Measurements from ENCODE around the gene NKD1. TPM values are rescaled to one million over a fixed set of nuclear protein-coding genes. Genes with fewer than 3 reads are reported as not detected.

Gene NKD1
- total RNA-seq, 1 donor from 2014 or later, result 0.96 TPM

- no peaks in the 10 kb centered on the region for H3K4me1 Mint-ChIP-seq (ENCODE audit: low read depth)
- H3K36me3 Mint-ChIP-seq (ENCODE audit: low read depth), result no peaks in the 10 kb centered on the region
- H3K4me3 Mint-ChIP-seq (ENCODE audit: low read depth), result no peak overlapping the region
- intact Hi-C loops (cut with micrococcal nuclease), result no loop called here
- no peak overlapping the region for H3K27ac Mint-ChIP-seq
- H3K27me3 Mint-ChIP-seq (ENCODE audit: low read depth), result peaks cover 10% of the 10 kb centered on the region
- H3K9me3 Mint-ChIP-seq, result peaks cover 4% of the 10 kb centered on the region
- DNase-seq (ENCODE audit: low spot score), result no peak
These were observed 22.9 kb upstream of the NKD1 start for GRCh38 chr16:50525262-50525661.

GRCh38 chr16:50525716-50526115 is 22.5 kb upstream of the NKD1 start:
- Mint-ChIP-seq H3K36me3 (ENCODE audit: low read depth) (no peaks in the 10 kb centered on the region), H3K4me1 (ENCODE audit: low read depth) (no peaks in the 10 kb centered on the region), H3K27me3 (ENCODE audit: low read depth) (peaks cover 12% of the 10 kb centered on the region), H3K27ac (no peak overlapping the region), H3K4me3 (ENCODE audit: low read depth) (no peak overlapping the region), H3K9me3 (peaks cover 5% of the 10 kb centered on the region)
- DNase-seq (ENCODE audit: low spot score), result no peak
- intact Hi-C loops (cut with micrococcal nuclease), result no loop called here

- no peak overlapping the region for H3K4me3 Mint-ChIP-seq (ENCODE audit: low read depth)
- no peak overlapping the region for H3K27ac Mint-ChIP-seq
- intact Hi-C loops (cut with micrococcal nuclease), result no loop called here
- no peak for DNase-seq (ENCODE audit: low spot score)
- no peaks in the 10 kb centered on the region for H3K4me1 Mint-ChIP-seq (ENCODE audit: low read depth)
- H3K9me3 Mint-ChIP-seq, result peaks cover 5% of the 10 kb centered on the region
- H3K27me3 Mint-ChIP-seq (ENCODE audit: low read depth), result peaks cover 12% of the 10 kb centered on the region
- H3K36me3 Mint-ChIP-seq (ENCODE audit: low read depth), result no peaks in the 10 kb centered on the region
These were observed 21.9 kb upstream of the NKD1 start for GRCh38 chr16:50526249-50526648.

GRCh38 chr16:50526796-50527195 is 21.4 kb upstream of the NKD1 start:
- intact Hi-C loops (cut with micrococcal nuclease), result no loop called here
- no peak overlapping the region for H3K27ac Mint-ChIP-seq
- H3K4me3 Mint-ChIP-seq (ENCODE audit: low read depth), result no peak overlapping the region
- H3K4me1 Mint-ChIP-seq (ENCODE audit: low read depth), result no peaks in the 10 kb centered on the region
- H3K36me3 Mint-ChIP-seq (ENCODE audit: low read depth), result no peaks in the 10 kb centered on the region
- H3K9me3 Mint-ChIP-seq, result peaks cover 5% of the 10 kb centered on the region
- H3K27me3 Mint-ChIP-seq (ENCODE audit: low read depth), result peaks cover 12% of the 10 kb centered on the region
- DNase-seq (ENCODE audit: low spot score), result no peak

GRCh38 chr16:50528820-50529219 is 19.4 kb upstream of the NKD1 start:
- Mint-ChIP-seq H3K4me3 (ENCODE audit: low read depth) (no peak overlapping the region), H3K27ac (no peak overlapping the region), H3K36me3 (ENCODE audit: low read depth) (no peaks in the 10 kb centered on the region), H3K9me3 (peaks cover 5% of the 10 kb centered on the region), H3K27me3 (ENCODE audit: low read depth) (peaks cover 11% of the 10 kb centered on the region), H3K4me1 (ENCODE audit: low read depth) (no peaks in the 10 kb centered on the region)
- DNase-seq (ENCODE audit: low spot score), result no peak
- intact Hi-C loops (cut with micrococcal nuclease), result no loop called here

GRCh38 chr16:50529334-50529733 is 18.9 kb upstream of the NKD1 start:
- H3K36me3 Mint-ChIP-seq (ENCODE audit: low read depth), result no peaks in the 10 kb centered on the region
- no peak overlapping the region for H3K4me3 Mint-ChIP-seq (ENCODE audit: low read depth)
- intact Hi-C loops (cut with micrococcal nuclease), result no loop called here
- DNase-seq (ENCODE audit: low spot score), result no peak
- H3K4me1 Mint-ChIP-seq (ENCODE audit: low read depth), result no peaks in the 10 kb centered on the region
- no peak overlapping the region for H3K27ac Mint-ChIP-seq
- peaks cover 5% of the 10 kb centered on the region for H3K9me3 Mint-ChIP-seq
- peaks cover 11% of the 10 kb centered on the region for H3K27me3 Mint-ChIP-seq (ENCODE audit: low read depth)

- DNase-seq (ENCODE audit: low spot score), result no peak
- H3K27me3 Mint-ChIP-seq (ENCODE audit: low read depth), result peaks cover 11% of the 10 kb centered on the region
- intact Hi-C loops (cut with micrococcal nuclease), result no loop called here
- H3K4me3 Mint-ChIP-seq (ENCODE audit: low read depth), result no peak overlapping the region
- H3K9me3 Mint-ChIP-seq, result peaks cover 5% of the 10 kb centered on the region
- no peak overlapping the region for H3K27ac Mint-ChIP-seq
- no peaks in the 10 kb centered on the region for H3K36me3 Mint-ChIP-seq (ENCODE audit: low read depth)
- H3K4me1 Mint-ChIP-seq (ENCODE audit: low read depth), result no peaks in the 10 kb centered on the region
These were observed 17.6 kb upstream of the NKD1 start for GRCh38 chr16:50530277-50531236.

- Mint-ChIP-seq H3K27me3 (ENCODE audit: low read depth) (peaks cover 8% of the 10 kb centered on the region), H3K9me3 (peaks cover 5% of the 10 kb centered on the region), H3K27ac (no peak overlapping the region), H3K4me3 (ENCODE audit: low read depth) (no peak overlapping the region), H3K36me3 (ENCODE audit: low read depth) (no peaks in the 10 kb centered on the region), H3K4me1 (ENCODE audit: low read depth) (no peaks in the 10 kb centered on the region)
- no peak for DNase-seq (ENCODE audit: low spot score)
- intact Hi-C loops (cut with micrococcal nuclease), result no loop called here
These were observed 16.8 kb upstream of the NKD1 start for GRCh38 chr16:50531359-50531758.

- no peak overlapping the region for H3K4me3 Mint-ChIP-seq (ENCODE audit: low read depth)
These were observed 16.3 kb upstream of the NKD1 start for GRCh38 chr16:50531901-50532300.

GRCh38 chr16:50532576-50532975 is 15.6 kb upstream of the NKD1 start:
- no peaks in the 10 kb centered on the region for H3K36me3 Mint-ChIP-seq (ENCODE audit: low read depth)
- H3K27me3 Mint-ChIP-seq (ENCODE audit: low read depth), result peaks cover 8% of the 10 kb centered on the region
- H3K4me3 Mint-ChIP-seq (ENCODE audit: low read depth), result no peak overlapping the region
- no peak for DNase-seq (ENCODE audit: low spot score)
- intact Hi-C loops (cut with micrococcal nuclease), result no loop called here
- peaks cover 5% of the 10 kb centered on the region for H3K9me3 Mint-ChIP-seq
- H3K27ac Mint-ChIP-seq, result no peak overlapping the region
- no peaks in the 10 kb centered on the region for H3K4me1 Mint-ChIP-seq (ENCODE audit: low read depth)

More at GRCh38 chr16:50531901-50532300, 16.3 kb upstream of the NKD1 start:
- Mint-ChIP-seq H3K9me3 (peaks cover 5% of the 10 kb centered on the region), H3K27ac (no peak overlapping the region), H3K36me3 (ENCODE audit: low read depth) (no peaks in the 10 kb centered on the region), H3K27me3 (ENCODE audit: low read depth) (peaks cover 8% of the 10 kb centered on the region), H3K4me1 (ENCODE audit: low read depth) (no peaks in the 10 kb centered on the region)
- intact Hi-C loops (cut with micrococcal nuclease), result no loop called here
- no peak for DNase-seq (ENCODE audit: low spot score)

- no peak overlapping the region for H3K27ac Mint-ChIP-seq
- H3K36me3 Mint-ChIP-seq (ENCODE audit: low read depth), result no peaks in the 10 kb centered on the region
- intact Hi-C loops (cut with micrococcal nuclease), result no loop called here
- no peak overlapping the region for H3K4me3 Mint-ChIP-seq (ENCODE audit: low read depth)
- H3K27me3 Mint-ChIP-seq (ENCODE audit: low read depth), result peaks cover 8% of the 10 kb centered on the region
- no peaks in the 10 kb centered on the region for H3K4me1 Mint-ChIP-seq (ENCODE audit: low read depth)
- DNase-seq (ENCODE audit: low spot score), result no peak
- peaks cover 5% of the 10 kb centered on the region for H3K9me3 Mint-ChIP-seq
These were observed 14.9 kb upstream of the NKD1 start for GRCh38 chr16:50533317-50533716.

- no peak for DNase-seq (ENCODE audit: low spot score)
- Mint-ChIP-seq H3K27ac (no peak overlapping the region), H3K4me1 (ENCODE audit: low read depth) (no peaks in the 10 kb centered on the region), H3K36me3 (ENCODE audit: low read depth) (no peaks in the 10 kb centered on the region), H3K4me3 (ENCODE audit: low read depth) (no peak overlapping the region), H3K27me3 (ENCODE audit: low read depth) (peaks cover 8% of the 10 kb centered on the region), H3K9me3 (peaks cover 5% of the 10 kb centered on the region)
- intact Hi-C loops (cut with micrococcal nuclease), result no loop called here
These were observed 14.1 kb upstream of the NKD1 start for GRCh38 chr16:50534091-50534490.

GRCh38 chr16:50534556-50534955 is 13.6 kb upstream of the NKD1 start:
- intact Hi-C loops (cut with micrococcal nuclease), result no loop called here
- DNase-seq (ENCODE audit: low spot score), result no peak
- no peak overlapping the region for H3K27ac Mint-ChIP-seq
- no peaks in the 10 kb centered on the region for H3K4me1 Mint-ChIP-seq (ENCODE audit: low read depth)
- H3K36me3 Mint-ChIP-seq (ENCODE audit: low read depth), result no peaks in the 10 kb centered on the region
- H3K4me3 Mint-ChIP-seq (ENCODE audit: low read depth), result no peak overlapping the region
- peaks cover 5% of the 10 kb centered on the region for H3K9me3 Mint-ChIP-seq
- H3K27me3 Mint-ChIP-seq (ENCODE audit: low read depth), result peaks cover 8% of the 10 kb centered on the region
